LNCaP clone FGC (cell line): ENCODE results near the gene IDE.

Source experiments
- DNase-seq: peaks from one replicate; pipeline ENCODE4 v3.0.0-alpha.2; 2011; ENCODE audit warnings: low read depth
- H3K4me3 ChIP-seq: 2 replicates; pipeline ENCODE4 v1.5.1; 2011; ENCODE audit warnings: mild to moderate bottlenecking, low read depth, low read length, control low read depth
- CTCF ChIP-seq: IDR thresholded peaks from 2 replicates; pipeline ENCODE4 v1.5.1; 2012; ENCODE audit warnings: mild to moderate bottlenecking; ENCODE audit not compliant: control insufficient read depth, insufficient read depth; ENCODE audit errors: extremely low read depth

Gene IDE

GRCh38 chr10:92573798-92574547 is at the start of gene IDE:
Gene IDE, minus strand, starts transcription at chr10:92574093. Its CDS starts 74 bp downstream, at chr10:92574019.
- peak; percentile 71 for DNase-seq
- peak; percentile 99 for TF ChIP-seq CTCF
- H3K4me3 ChIP-seq: peak within 1 kb of the TSS; percentile 61

DNA sequence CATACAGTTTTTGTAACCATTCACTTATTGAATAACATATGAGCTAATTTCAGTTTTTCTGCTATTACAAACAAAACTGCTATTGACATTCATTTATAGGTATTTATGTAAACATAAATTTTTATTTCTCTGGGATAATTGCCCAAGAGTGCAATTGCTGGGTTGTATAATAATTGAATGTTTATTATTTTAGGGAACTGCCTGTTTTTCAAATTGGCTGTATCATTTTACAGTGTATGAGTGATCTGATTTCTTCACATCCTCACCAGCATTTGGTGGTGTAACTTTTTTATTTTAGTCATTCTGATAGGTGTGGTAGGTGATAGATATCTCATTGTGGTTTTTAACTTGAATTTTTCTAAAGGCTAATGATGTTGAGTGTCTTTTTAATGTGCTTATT is 45.5 kb upstream of the IDE start:
- no peak overlapping the region for H3K4me3 ChIP-seq
- TF ChIP-seq CTCF: no peak
- DNase-seq: peak; percentile 15

DNA sequence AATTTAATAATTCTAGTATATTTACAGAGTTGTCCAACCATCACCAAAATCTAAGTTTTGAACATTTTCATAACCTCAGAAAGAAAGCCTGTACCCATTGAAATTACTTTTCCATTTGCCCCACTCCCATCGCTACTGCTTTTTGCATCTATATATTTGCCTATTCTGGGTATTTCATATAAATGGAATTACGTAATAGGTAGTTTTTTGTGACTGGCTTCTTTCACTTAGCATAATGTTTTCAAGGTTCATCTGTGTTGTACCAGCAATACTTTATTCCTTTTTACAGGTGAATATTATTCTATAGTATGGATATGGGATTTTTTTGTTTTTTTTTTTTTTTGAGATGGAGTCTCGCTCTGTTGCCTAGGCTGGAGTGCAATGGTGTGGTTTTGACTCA is 41.6 kb upstream of the IDE start:
- DNase-seq: no peak
- no peak for TF ChIP-seq CTCF
- no peak overlapping the region for H3K4me3 ChIP-seq

DNA sequence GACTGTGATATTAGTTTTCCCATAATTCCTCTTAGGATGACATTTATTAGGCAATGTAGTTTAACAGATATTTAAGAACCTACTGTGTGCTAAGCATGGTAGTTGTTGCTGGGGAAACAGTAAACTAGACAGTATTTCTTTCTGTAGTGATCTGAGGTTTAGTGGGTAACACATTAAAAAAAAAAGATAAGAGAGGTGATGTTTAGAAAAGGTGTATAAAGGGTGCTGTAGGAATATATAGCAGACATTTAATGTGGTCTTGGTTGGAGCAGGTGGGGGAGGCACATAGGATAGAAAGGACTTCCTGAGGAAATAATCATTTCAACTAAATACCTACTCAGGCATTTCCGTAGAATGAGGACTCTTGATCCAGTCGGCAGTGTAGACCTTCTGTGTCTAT is 30.9 kb upstream of the IDE start:
- DNase-seq: no peak
- TF ChIP-seq CTCF: no peak
- H3K4me3 ChIP-seq: no peak overlapping the region

GRCh38 chr10:92598321-92598720 is 24.4 kb upstream of the IDE start:
- no peak for TF ChIP-seq CTCF
- H3K4me3 ChIP-seq: no peak overlapping the region
- no peak for DNase-seq

- H3K4me3 ChIP-seq: no peak overlapping the region
- DNase-seq: no peak
Measured at GRCh38 chr10:92595505-92595904, 21.6 kb upstream of the IDE start.

More at GRCh38 chr10:92595505-92595904, 21.6 kb upstream of the IDE start:
- no peak for TF ChIP-seq CTCF
